HEK293 (cell line): ENCODE data around the gene MSI2.

Source experiments
- CTCF ChIA-PET: fragments of 350-600 bp; formaldehyde crosslinking; extraction: SDS; loops from one replicate; lab custom pipeline; 2021; ENCODE audit warnings: antibody characterized with exemption; lab: Yijun Ruan, JAX
- POLR2A ChIA-PET: fragments of 300-600 bp; formaldehyde crosslinking; extraction: SDS; loops from one replicate; lab custom pipeline; 2020; ENCODE audit warnings: antibody characterized with exemption, inconsistent platforms; lab: Yijun Ruan, JAX
- H3K27ac ChIP-seq: fragments of 200-500 bp; sonication (Bioruptor generic); 2 replicates; pipeline ENCODE4 v1.5.1; 2014; ENCODE audit warnings: low read depth, low read length, control low read depth, inconsistent platforms; ENCODE audit errors: extremely low read depth
- H3K36me3 ChIP-seq, 2 experiments: fragments of 200-500 bp in 1 of 2; sonication (Bioruptor generic) in 1 of 2; 1 replicate in 1 of 2; 2 replicates in 1 of 2; pipeline ENCODE4 v1.5.1; 2014 to 2017; ENCODE audit warnings: inconsistent platforms in 2 of 2, low read length in 2 of 2; ENCODE audit not compliant: control insufficient read depth in 2 of 2, insufficient read depth in 1 of 2
- H3K4me1 ChIP-seq: fragments of 200-500 bp; sonication (Bioruptor generic); 2 replicates; pipeline ENCODE4 v1.5.1; 2014; ENCODE audit warnings: mild to moderate bottlenecking, low read length, inconsistent platforms; ENCODE audit not compliant: control insufficient read depth, insufficient read depth
- H3K4me3 ChIP-seq: 2 replicates; pipeline ENCODE4 v1.5.1; 2011; ENCODE audit warnings: low read depth, mild to moderate bottlenecking, control low read depth, low read length, moderate library complexity
- H3K9me3 ChIP-seq: fragments of 200-500 bp; sonication (Bioruptor generic); 2 replicates; pipeline ENCODE4 v1.5.1; 2014; ENCODE audit warnings: low read depth, low read length, inconsistent platforms; ENCODE audit not compliant: control insufficient read depth, insufficient read depth
- EGR2 ChIP-seq: fragments of 450-650 bp; formaldehyde crosslinking; IDR thresholded peaks from 2 replicates; pipeline ENCODE4 v1.5.1; 2016; ENCODE audit warnings: low read depth, missing biosample characterization, missing genetic modification characterization
- GLIS1 ChIP-seq: fragments of 450-650 bp; formaldehyde crosslinking; IDR thresholded peaks from 2 replicates; pipeline ENCODE4 v1.5.1; 2016; ENCODE audit warnings: missing biosample characterization, missing genetic modification characterization
- KLF7 ChIP-seq: fragments of 450-650 bp; formaldehyde crosslinking; IDR thresholded peaks from 2 replicates; pipeline ENCODE4 v1.5.1; 2016; ENCODE audit warnings: missing biosample characterization, missing genetic modification characterization, borderline replicate concordance
- KLF9 ChIP-seq: fragments of 450-650 bp; formaldehyde crosslinking; IDR thresholded peaks from 2 replicates; pipeline ENCODE4 v1.5.1; 2016; ENCODE audit warnings: missing biosample characterization, missing genetic modification characterization, low read depth
- MEIS1 ChIP-seq: sonication (generic); formaldehyde crosslinking; IDR thresholded peaks from 2 replicates; pipeline ENCODE4 v1.8.1; 2022; ENCODE audit warnings: missing genetic modification reagents, mild to moderate bottlenecking, borderline replicate concordance
- PRDM1 ChIP-seq: fragments of 450-650 bp; formaldehyde crosslinking; IDR thresholded peaks from 2 replicates; pipeline ENCODE4; 2016; ENCODE audit warnings: missing biosample characterization, missing genetic modification characterization
- ZBTB17 ChIP-seq: fragments of 450-650 bp; formaldehyde crosslinking; IDR thresholded peaks from 2 replicates; pipeline ENCODE4 v1.5.1; 2016; ENCODE audit warnings: missing biosample characterization, missing genetic modification characterization
- ZFHX2 ChIP-seq: fragments of 450-650 bp; formaldehyde crosslinking; conservative IDR thresholded peaks from 2 replicates; pipeline ENCODE4 v1.5.1; 2016; ENCODE audit warnings: missing biosample characterization, missing genetic modification characterization
- ZNF10 ChIP-seq: fragments of 450-650 bp; formaldehyde crosslinking; IDR thresholded peaks from 2 replicates; pipeline ENCODE4 v1.5.1; 2017; ENCODE audit warnings: missing biosample characterization, missing genetic modification characterization
- ZNF121 ChIP-seq: fragments of 450-650 bp; formaldehyde crosslinking; IDR thresholded peaks from 2 replicates; pipeline ENCODE4 v1.5.1; 2016; ENCODE audit warnings: missing biosample characterization, missing genetic modification characterization
- ZNF529 ChIP-seq: fragments of 450-650 bp; formaldehyde crosslinking; IDR thresholded peaks from 2 replicates; pipeline ENCODE4 v1.5.1; 2017; ENCODE audit warnings: missing genetic modification characterization, missing biosample characterization; ENCODE audit not compliant: insufficient replicate concordance
- ZNF560 ChIP-seq: fragments of 450-650 bp; formaldehyde crosslinking; IDR thresholded peaks from 2 replicates; pipeline ENCODE4 v1.5.1; 2017; ENCODE audit warnings: missing biosample characterization, missing genetic modification characterization, borderline replicate concordance
- ZNF600 ChIP-seq: fragments of 450-650 bp; formaldehyde crosslinking; IDR thresholded peaks from 2 replicates; pipeline ENCODE4 v1.5.1; 2016; ENCODE audit warnings: missing biosample characterization, missing genetic modification characterization
- ZNF629 ChIP-seq: fragments of 450-650 bp; formaldehyde crosslinking; IDR thresholded peaks from 2 replicates; pipeline ENCODE4 v1.5.1; 2017; ENCODE audit warnings: missing biosample characterization, missing genetic modification characterization
- ZNF654 ChIP-seq: fragments of 450-650 bp; formaldehyde crosslinking; IDR thresholded peaks from 2 replicates; pipeline ENCODE4 v1.5.1; 2016; ENCODE audit warnings: low read depth, missing biosample characterization, missing genetic modification characterization
- ZNF677 ChIP-seq: fragments of 450-650 bp; IDR thresholded peaks from 2 replicates; pipeline ENCODE4 v1.5.0; 2018; ENCODE audit warnings: missing biosample characterization, mild to moderate bottlenecking, missing genetic modification characterization, moderate library complexity
- ZNF776 ChIP-seq: fragments of 450-650 bp; formaldehyde crosslinking; IDR thresholded peaks from 2 replicates; pipeline ENCODE4 v1.5.0; 2017; ENCODE audit warnings: missing biosample characterization, missing genetic modification characterization, borderline replicate concordance
- TF ChIP-seq, protein P1 (sequence below): fragments of 450-650 bp; formaldehyde crosslinking; IDR thresholded peaks from 2 replicates; pipeline ENCODE4 v1.5.1; 2016; ENCODE audit warnings: missing biosample characterization, missing genetic modification characterization
- TF ChIP-seq, protein P2 (sequence below): fragments of 450-650 bp; formaldehyde crosslinking; IDR thresholded peaks from 2 replicates; pipeline ENCODE4 v1.5.1; 2016; ENCODE audit warnings: missing biosample characterization, missing genetic modification characterization, borderline replicate concordance
- TF ChIP-seq, protein P3 (sequence below): fragments of 450-650 bp; formaldehyde crosslinking; IDR thresholded peaks from 2 replicates; pipeline ENCODE4 v1.5.1; 2016; ENCODE audit warnings: missing biosample characterization, missing genetic modification characterization
- TF ChIP-seq, protein P4 (sequence below): fragments of 450-650 bp; formaldehyde crosslinking; IDR thresholded peaks from 2 replicates; pipeline ENCODE4 v1.5.1; 2017; ENCODE audit warnings: missing biosample characterization, missing genetic modification characterization

The MSI2 gene

DNA sequence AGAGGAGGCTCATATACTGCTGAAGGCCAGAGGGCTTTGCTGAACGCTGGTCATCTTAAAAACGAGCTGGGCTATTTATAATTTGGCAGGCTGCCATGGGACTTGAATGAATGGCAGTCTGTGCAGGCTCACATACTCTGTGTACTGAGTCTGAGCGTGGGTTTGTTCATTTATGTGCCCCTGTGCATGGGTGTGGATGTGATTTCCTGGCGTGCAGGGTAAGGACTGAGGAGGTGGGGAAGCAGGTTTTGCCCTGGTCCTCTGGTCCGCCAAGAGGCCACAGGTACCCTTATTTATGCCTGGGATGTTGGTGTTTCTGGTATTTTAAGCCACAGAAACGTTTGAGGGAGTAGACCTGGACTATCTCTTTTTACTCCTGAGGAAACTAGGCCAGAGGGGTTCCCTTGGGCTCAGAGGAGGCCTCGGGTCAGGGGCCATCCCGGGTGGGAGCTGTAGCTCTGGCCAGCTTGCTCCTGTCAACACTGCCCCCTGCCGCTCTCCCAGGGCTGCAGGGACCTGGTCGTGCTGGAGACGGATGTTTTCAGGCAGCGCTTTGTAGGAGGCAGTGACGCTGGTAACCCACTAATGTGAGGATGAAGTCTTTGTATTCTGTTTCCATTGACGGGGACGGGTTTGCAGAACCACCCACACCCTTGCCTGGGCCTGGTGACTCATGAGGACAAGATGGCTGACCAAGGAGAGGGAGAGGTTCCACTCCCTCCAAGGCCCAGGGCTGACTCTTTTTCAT is 184.4 kb downstream of the MSI2 start (continued):
- 0 out of 2 replicates have a peak, but pooled peaks have one; percentile 36 for TF ChIP-seq ZNF629 (tag by site-specific recombination)
- peak; percentile 97 for TF ChIP-seq GLIS1 (tag by site-specific recombination)
- TF ChIP-seq ZNF600 (tag by site-specific recombination) = peak; percentile 59; the same call in 1 of the 2 replicates
- TF ChIP-seq EGR2 = peak; percentile 71
- peak; percentile 41 for TF ChIP-seq ZNF654
- no peak for TF ChIP-seq ZNF121
- TF ChIP-seq, protein P1, sequence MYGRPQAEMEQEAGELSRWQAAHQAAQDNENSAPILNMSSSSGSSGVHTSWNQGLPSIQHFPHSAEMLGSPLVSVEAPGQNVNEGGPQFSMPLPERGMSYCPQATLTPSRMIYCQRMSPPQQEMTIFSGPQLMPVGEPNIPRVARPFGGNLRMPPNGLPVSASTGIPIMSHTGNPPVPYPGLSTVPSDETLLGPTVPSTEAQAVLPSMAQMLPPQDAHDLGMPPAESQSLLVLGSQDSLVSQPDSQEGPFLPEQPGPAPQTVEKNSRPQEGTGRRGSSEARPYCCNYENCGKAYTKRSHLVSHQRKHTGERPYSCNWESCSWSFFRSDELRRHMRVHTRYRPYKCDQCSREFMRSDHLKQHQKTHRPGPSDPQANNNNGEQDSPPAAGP (tag by site-specific recombination) = peak; percentile 71; the same call in 1 of the 2 replicates

DNA sequence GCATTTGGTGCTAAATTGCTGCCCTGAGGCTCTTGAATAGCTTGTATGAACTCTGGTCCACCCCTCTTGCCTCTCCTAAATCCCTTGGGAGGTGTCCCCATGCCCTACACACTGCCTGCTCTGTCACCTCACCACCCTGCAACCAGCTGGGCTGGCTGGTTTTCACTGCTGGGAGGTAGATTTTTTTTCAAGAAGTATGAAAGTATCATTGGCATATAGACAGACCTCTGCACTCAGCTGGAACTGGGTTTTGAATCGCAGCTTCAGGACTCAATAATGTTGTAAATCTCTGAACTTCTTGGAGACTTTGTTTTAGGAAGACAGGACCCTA is 184.9 kb downstream of the MSI2 start:
- H3K4me3 ChIP-seq = no peak overlapping the region
- POLR2A ChIA-PET = no interaction called here
- TF ChIP-seq PRDM1 (tag by site-specific recombination) = peak; percentile 19; the same call in 1 of the 2 replicates
- TF ChIP-seq ZBTB17 (tag by site-specific recombination) = no peak
- no peak for TF ChIP-seq ZNF600 (tag by site-specific recombination)
- TF ChIP-seq ZNF629 (tag by site-specific recombination) = no peak
- no peak for TF ChIP-seq ZNF677 (tag by site-specific recombination)
- TF ChIP-seq ZNF560 (tag by site-specific recombination) = no peak
- TF ChIP-seq ZFHX2 (tag by site-specific recombination) = 0 out of 2 replicates have a peak, but pooled peaks have one; percentile 2
- CTCF ChIA-PET = interaction anchor here (0.6 to 2.2 kb wide), 5 partner anchors 9 to 230 kb away, joined by 3 to 11 read pairs (median 4); no protein-coding TSS in a partner anchor
- peaks cover 23% of the 10 kb centered on the region for H3K4me1 ChIP-seq
- H3K9me3 ChIP-seq = no peaks in the 10 kb centered on the region
- no peak overlapping the region for H3K27ac ChIP-seq
- H3K36me3 ChIP-seq = no peaks in the 10 kb centered on the region

DNA sequence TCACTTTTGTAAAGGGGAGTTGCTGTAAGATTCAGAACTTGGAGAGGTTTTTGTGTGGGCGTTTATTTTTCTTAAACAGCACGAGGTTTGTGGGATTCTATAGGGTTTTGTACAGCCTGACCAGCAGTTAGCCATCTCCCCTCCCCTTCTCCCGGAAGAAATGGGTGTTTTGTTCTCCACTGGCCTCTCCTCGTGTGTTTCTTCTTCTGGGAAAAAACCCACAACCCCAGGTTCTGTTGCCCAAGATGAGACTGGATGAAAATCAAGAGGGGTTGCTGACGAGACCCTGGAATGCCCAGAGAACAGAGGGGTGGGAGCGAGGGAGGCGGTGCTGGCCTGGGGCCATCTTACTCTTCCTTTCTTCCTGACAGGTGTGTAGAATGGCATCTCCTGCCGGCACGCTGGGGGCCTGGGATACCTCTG is 186.1 kb downstream of the MSI2 start:
- ChIA-PET CTCF (interaction anchor here (0.6 to 1.6 kb wide), 2 partner anchors 109 to 229 kb away, joined by 4 read pairs; no protein-coding TSS in a partner anchor), POLR2A (no interaction called here)
- TF ChIP-seq MEIS1 (CRISPR knock-in tag) = no peak
- Histone ChIP-seq H3K27ac (no peak overlapping the region), H3K4me3 (no peak overlapping the region), H3K36me3 (no peaks in the 10 kb centered on the region), H3K9me3 (no peaks in the 10 kb centered on the region), H3K4me1 (peaks cover 23% of the 10 kb centered on the region)

DNA sequence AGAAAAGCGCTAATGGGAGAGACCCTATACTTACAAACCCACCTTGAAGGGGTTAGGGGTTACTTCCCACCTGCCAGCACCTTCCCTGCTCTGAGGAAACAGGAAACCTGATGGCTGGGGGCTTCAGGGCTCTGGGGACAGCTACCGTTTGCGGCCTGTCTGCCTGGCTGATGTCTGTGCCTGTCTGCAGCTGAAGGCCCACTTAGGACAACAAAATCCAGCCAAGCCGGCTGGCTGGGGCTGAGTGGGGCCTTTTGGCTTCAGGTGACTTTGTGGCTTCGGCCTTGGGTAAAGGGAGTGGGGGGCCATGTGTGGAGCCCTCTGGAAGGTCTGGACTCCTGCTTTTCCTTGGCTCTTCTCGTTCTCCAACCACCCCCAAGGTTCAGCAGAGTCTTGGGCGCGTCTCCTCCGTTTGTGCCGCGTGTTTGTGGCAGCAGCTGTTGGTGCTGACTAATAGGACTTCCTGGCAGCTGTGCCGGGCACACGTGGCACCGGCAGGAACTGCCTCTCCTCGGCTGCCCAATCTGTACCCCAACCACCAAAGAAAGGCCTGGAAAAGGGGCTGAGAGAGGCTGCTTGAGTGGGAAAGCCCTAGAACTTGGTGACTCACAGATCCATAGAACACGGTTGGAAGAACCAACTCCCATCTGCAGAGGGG is 186.7 kb downstream of the MSI2 start:
- Histone ChIP-seq H3K4me3 (no peak overlapping the region), H3K9me3 (no peaks in the 10 kb centered on the region), H3K4me1 (peaks cover 23% of the 10 kb centered on the region), H3K27ac (peak overlapping the region; percentile 19; the same call in 1 of the 2 replicates), H3K36me3 (no peaks in the 10 kb centered on the region)
- TF ChIP-seq, protein P2, sequence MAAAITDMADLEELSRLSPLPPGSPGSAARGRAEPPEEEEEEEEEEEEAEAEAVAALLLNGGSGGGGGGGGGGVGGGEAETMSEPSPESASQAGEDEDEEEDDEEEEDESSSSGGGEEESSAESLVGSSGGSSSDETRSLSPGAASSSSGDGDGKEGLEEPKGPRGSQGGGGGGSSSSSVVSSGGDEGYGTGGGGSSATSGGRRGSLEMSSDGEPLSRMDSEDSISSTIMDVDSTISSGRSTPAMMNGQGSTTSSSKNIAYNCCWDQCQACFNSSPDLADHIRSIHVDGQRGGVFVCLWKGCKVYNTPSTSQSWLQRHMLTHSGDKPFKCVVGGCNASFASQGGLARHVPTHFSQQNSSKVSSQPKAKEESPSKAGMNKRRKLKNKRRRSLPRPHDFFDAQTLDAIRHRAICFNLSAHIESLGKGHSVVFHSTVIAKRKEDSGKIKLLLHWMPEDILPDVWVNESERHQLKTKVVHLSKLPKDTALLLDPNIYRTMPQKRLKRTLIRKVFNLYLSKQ = no peak
- TF ChIP-seq KLF7 = no peak
- TF ChIP-seq, protein P3, sequence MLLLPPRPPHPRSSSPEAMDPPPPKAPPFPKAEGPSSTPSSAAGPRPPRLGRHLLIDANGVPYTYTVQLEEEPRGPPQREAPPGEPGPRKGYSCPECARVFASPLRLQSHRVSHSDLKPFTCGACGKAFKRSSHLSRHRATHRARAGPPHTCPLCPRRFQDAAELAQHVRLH (tag by site-specific recombination) = no peak
- TF ChIP-seq ZNF776 (tag by site-specific recombination) = no peak
- no peak for TF ChIP-seq ZNF10 (tag by site-specific recombination)
- TF ChIP-seq ZNF529 = no peak
- TF ChIP-seq, protein P4, sequence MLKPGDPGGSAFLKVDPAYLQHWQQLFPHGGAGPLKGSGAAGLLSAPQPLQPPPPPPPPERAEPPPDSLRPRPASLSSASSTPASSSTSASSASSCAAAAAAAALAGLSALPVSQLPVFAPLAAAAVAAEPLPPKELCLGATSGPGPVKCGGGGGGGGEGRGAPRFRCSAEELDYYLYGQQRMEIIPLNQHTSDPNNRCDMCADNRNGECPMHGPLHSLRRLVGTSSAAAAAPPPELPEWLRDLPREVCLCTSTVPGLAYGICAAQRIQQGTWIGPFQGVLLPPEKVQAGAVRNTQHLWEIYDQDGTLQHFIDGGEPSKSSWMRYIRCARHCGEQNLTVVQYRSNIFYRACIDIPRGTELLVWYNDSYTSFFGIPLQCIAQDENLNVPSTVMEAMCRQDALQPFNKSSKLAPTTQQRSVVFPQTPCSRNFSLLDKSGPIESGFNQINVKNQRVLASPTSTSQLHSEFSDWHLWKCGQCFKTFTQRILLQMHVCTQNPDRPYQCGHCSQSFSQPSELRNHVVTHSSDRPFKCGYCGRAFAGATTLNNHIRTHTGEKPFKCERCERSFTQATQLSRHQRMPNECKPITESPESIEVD (tag by site-specific recombination) = no peak
- TF ChIP-seq KLF9 (tag by site-specific recombination) = no peak
- CTCF ChIA-PET = interaction anchor here (0.6 kb wide), 1 partner anchor 33 kb away, joined by 3 read pairs; no protein-coding TSS in a partner anchor
- POLR2A ChIA-PET = no interaction called here
